ENCODE results near the gene INPP4B.

GRCh38 chr4:142683997-142684396 lies 162.1 kb downstream of the INPP4B start:
- TF ChIP-seq CTCF (conservative IDR thresholded peaks at IDR 0.05): no peak
- no peak for TF ChIP-seq EZH2 (IDR thresholded peaks at IDR 0.05; ENCODE audit: low read depth)
